BJ (cell line): Measurements from ENCODE around the gene GSTO1. TPM values are rescaled to one million over a fixed set of nuclear protein-coding genes. Genes with fewer than 3 reads are reported as not detected.
"Not testable (repeated sequence)": the region's sequence is repeated elsewhere in the genome, so short reads cannot be mapped to it uniquely, and the experiment has no call there.

Source experiments
- CTCF ChIA-PET: fragments of 350-600 bp; formaldehyde crosslinking; extraction: SDS; loops from one replicate; lab custom pipeline; 2021; ENCODE audit warnings: antibody characterized with exemption, inconsistent platforms; lab: Yijun Ruan, JAX
- POLR2A ChIA-PET: fragments of 300-600 bp; sonication (Branson Sonifier 250); formaldehyde crosslinking; extraction: SDS; loops from one replicate; lab custom pipeline; 2021; ENCODE audit warnings: antibody characterized with exemption; lab: Charles Lee
- DNase-seq: peaks from one replicate; pipeline ENCODE4 v3.0.0-alpha.2; 2011; ENCODE audit warnings: low read depth
- H3K27me3 ChIP-seq: 2 replicates; pipeline ENCODE4 v1.6.0; 2011; ENCODE audit warnings: low read length; ENCODE audit not compliant: control insufficient read depth, insufficient read depth
- H3K36me3 ChIP-seq: 2 replicates; pipeline ENCODE4 v1.5.1; 2011; ENCODE audit warnings: low read length; ENCODE audit not compliant: control insufficient read depth, insufficient read depth
- H3K4me3 ChIP-seq: 2 replicates; pipeline ENCODE4 v1.5.1; 2011; ENCODE audit warnings: low read depth, mild to moderate bottlenecking, control low read depth, low read length
- polyA plus RNA-seq: library from polyadenylated mRNA; depleted of rRNA; stranded (reverse); fragments of >200 nt; gene quantifications from 2 replicates; pipeline ENCODE4 v1.2.3, GENCODE V29; 2011
- TF ChIP-seq, protein P1 (sequence below): IDR thresholded peaks from 2 replicates; pipeline ENCODE4 v1.5.1; 2011; ENCODE audit warnings: low read depth, mild to moderate bottlenecking, control low read depth, inconsistent platforms, low read length, moderate library complexity; ENCODE audit not compliant: insufficient read depth

Gene GSTO1
- polyA plus RNA-seq, 1 experiment: 79.3 TPM

DNA sequence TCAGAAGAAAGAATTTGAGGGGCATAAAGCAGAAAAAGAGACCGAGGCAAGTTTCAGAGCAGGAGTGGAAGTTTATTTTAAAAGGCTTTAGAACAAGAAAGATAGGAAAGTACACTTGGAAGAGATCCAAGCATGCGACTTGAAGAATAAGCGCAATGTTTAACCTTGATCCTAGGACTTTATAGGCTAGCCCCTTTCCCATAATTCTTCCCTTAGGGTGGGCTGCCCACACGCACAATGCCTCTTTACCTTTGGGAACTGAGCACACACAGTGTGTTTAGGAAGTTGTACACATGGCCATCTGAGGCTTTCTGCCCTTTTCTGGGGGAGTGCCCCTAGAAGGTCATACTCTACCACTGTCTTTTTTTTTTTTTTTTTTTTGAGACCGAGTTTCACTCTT, 11.2 kb upstream of the GSTO1 start:
- no peaks in the 10 kb centered on the region for H3K36me3 ChIP-seq
- H3K27me3 ChIP-seq: peaks cover 7% of the 10 kb centered on the region
- TF ChIP-seq, protein P1, sequence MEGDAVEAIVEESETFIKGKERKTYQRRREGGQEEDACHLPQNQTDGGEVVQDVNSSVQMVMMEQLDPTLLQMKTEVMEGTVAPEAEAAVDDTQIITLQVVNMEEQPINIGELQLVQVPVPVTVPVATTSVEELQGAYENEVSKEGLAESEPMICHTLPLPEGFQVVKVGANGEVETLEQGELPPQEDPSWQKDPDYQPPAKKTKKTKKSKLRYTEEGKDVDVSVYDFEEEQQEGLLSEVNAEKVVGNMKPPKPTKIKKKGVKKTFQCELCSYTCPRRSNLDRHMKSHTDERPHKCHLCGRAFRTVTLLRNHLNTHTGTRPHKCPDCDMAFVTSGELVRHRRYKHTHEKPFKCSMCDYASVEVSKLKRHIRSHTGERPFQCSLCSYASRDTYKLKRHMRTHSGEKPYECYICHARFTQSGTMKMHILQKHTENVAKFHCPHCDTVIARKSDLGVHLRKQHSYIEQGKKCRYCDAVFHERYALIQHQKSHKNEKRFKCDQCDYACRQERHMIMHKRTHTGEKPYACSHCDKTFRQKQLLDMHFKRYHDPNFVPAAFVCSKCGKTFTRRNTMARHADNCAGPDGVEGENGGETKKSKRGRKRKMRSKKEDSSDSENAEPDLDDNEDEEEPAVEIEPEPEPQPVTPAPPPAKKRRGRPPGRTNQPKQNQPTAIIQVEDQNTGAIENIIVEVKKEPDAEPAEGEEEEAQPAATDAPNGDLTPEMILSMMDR: no peak
- ChIA-PET CTCF (no interaction called here), POLR2A (no interaction called here)
- DNase-seq: no peak
- no peak overlapping the region for H3K4me3 ChIP-seq

DNA sequence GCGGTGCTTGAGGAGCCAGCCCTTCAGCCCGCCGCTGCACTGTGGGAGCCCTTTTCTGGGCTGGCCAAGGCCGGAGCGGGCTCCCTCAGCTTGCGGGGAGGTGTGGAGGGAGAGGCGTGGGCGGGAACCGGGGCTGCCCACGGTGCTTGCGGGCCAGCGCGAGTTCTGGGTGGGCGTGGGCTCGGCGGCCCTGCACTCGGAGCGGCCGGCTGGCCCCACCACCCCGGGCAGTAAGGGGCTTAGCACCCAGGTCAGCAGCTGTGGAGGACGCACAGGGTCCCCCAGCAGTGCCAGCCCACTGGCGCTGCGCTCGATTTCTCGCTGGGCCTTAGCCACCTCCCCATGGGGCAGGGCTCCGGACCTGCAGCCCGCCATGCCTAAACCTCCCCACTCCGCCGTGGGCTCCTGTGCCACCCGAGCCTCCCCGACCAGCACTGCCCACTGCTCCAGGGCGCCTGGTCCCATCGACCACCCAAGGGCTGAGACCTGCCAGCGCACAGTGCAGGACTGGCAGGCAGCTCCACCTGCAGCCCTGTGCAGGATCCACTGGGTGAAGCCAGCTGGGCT, 9.5 kb upstream of the GSTO1 start:
- ChIA-PET CTCF (interaction anchor here (0.7 kb wide), 1 partner anchor 10 kb away, joined by 3 read pairs; no protein-coding TSS in a partner anchor), POLR2A (no interaction called here)
- H3K27me3 ChIP-seq: peaks cover 6% of the 10 kb centered on the region
- H3K4me3 ChIP-seq: no peak overlapping the region
- no peaks in the 10 kb centered on the region for H3K36me3 ChIP-seq
- TF ChIP-seq, protein P1: no peak
- no peak for DNase-seq

DNA sequence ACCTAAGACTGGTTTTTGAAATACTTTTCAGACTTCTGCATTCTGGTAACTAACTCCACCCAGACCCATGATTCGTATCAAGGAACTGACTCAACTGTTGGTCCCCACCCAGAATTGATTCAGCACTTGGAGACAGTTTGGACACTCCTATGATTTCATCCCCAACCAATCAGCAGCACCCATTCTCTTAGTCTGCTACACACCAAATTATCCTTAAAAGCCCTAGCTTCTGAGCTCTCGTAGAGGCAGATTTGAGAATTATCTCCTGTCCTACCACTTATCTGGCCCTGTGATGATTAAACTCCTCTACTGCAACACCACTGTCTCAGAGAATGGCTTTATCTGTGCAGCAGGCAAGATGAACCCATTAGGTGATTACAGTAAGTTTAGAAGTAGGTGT, 7.7 kb upstream of the GSTO1 start:
- Histone ChIP-seq H3K36me3 (no peaks in the 10 kb centered on the region), H3K27me3 (peaks cover 1% of the 10 kb centered on the region; the same call in 1 of the 2 replicates), H3K4me3 (no peak overlapping the region)
- POLR2A ChIA-PET: no interaction called here
- CTCF ChIA-PET: no interaction called here
- TF ChIP-seq, protein P1: no peak
- DNase-seq: no peak

DNA sequence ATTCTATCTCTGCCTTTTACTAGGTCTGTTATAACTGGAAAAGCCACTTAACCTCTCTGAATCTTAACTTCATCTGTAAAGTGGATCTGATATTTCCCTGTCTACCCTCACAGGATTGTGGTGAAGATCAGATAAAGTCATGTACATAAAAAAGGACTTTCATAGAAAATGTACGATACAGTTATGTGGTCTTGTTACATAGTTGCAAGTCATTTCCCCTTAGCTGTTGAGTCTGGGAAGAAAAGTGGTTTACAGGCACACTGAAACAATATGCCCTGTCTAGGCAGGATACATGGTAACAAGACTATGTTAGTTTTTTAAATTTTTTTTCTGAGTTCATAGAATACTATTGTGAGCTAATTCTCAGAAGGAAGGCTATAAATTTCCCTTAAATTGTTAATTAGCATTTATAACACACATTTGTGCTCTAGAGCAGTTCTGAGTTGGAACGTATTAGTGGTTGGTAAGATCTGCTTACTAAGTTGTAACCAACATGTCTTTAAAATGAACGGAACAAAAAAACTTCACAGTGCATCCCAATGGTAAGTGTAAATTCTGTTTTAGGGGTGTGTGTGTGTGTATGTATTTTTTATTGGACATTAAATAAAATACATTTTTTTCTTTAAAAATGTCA, 7.1 kb upstream of the GSTO1 start:
- TF ChIP-seq, protein P1: no peak
- Histone ChIP-seq H3K4me3 (no peak overlapping the region), H3K27me3 (peaks cover 1% of the 10 kb centered on the region; the same call in 1 of the 2 replicates), H3K36me3 (no peaks in the 10 kb centered on the region)
- ChIA-PET CTCF (no interaction called here), POLR2A (no interaction called here)
- DNase-seq: no peak

DNA sequence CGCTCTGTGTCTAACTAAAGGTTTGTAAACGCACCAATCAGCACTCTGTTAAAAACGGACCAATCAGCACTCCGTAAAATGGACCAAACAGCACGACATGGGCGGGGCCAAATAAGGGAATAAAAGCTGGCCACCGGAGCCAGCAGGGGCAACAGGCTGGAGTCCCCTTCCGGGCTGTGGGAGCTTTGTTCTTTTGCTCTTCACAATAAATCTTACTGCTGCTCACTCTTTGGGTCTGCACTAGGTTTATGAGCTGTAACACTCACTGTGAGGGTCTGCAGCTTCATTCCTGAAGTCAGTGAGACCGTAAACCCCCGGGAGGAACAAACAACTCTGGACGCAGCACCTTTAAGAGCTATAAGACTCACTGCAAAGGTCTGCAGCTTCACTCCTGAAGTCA, 5.8 kb upstream of the GSTO1 start:
- DNase-seq, POLR2A ChIA-PET, H3K27me3 ChIP-seq, H3K36me3 ChIP-seq, H3K4me3 ChIP-seq: not testable (repeated sequence)
- CTCF ChIA-PET: interaction anchor here (1.2 kb wide), 1 partner anchor 43 kb away, joined by 3 read pairs; no protein-coding TSS in a partner anchor
